MM.1S (cell line): ENCODE results near the gene CCDC171.

Experiments
- CTCF ChIP-seq: fragments of 300-600 bp; sonication (generic); IDR thresholded peaks from 2 replicates; pipeline ENCODE4 v1.5.1; 2016; ENCODE audit warnings: antibody characterized with exemption, low read length, mixed read lengths
- EZH2 ChIP-seq: fragments of 300-600 bp; sonication (generic); optimal IDR thresholded peaks from 2 replicates; pipeline ENCODE3; 2017; ENCODE audit warnings: low read depth, mild to moderate bottlenecking, antibody characterized with exemption, low read length, mixed read lengths
- EZH2phosphoT487 ChIP-seq: fragments of 300-600 bp; sonication (generic); IDR thresholded peaks from 2 replicates; pipeline ENCODE4 v1.6.1; 2018; ENCODE audit warnings: antibody characterized with exemption, low read length

- TF ChIP-seq CTCF (no peak), EZH2 (no peak), EZH2phosphoT487 (no peak)
Observed at GRCh38 chr9:15763371-15763770, 210.5 kb downstream of the CCDC171 start.
